IPS-NIHi7 (cell line): ENCODE data around the gene LCNL1.

Source experiments
- DNase-seq: peaks from one replicate; pipeline ENCODE4 v3.0.0; 2012; ENCODE audit warnings: mixed read lengths; ENCODE audit errors: extremely low spot score

The LCNL1 gene

DNA sequence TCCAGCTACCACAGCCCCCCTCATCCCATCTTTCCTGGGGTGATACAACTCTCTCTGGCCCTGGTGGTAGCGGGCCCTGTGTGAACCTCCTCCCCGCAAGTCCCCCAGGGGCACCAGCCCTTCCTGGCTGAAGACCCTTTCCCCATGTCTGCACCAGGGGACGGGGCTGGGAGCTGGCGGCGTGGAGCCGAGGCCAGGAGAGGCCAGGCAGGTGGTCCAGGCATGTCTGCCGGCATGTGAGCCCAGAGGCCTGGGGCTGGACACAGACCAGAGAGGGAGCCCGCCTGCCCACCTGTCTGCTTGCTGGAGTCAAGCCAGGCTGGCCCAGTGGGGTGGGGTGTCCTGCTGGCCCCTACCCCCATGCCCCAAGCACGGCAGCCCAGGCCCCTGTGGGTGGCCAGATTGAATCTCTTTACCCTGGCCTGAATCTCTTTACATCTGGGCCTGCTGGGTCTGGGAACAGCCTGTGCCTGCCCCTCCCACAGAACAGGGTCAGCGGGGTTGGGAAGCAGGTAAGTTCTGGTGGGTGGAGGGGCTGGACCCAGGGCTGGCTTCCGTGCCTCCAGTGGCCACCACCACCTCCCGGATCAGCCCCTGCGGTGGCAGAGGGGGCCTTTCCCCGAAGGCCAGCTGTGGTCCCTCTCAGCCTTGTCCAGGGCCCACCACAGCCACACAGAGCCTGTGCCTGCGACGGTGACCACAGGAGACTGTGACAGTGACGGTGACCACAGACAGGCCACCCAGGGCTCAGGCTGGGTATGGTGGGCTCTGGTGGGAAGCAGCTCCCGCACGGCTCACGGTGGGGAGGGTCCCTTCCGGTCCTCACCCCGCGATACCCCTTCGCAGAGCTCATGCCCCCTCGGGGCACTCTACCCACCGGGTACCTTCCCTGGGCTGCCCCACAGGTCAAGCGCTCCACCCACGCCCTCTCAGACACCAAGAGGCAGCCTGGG, 23.6 kb upstream of the LCNL1 start:
- no peak for DNase-seq

DNA sequence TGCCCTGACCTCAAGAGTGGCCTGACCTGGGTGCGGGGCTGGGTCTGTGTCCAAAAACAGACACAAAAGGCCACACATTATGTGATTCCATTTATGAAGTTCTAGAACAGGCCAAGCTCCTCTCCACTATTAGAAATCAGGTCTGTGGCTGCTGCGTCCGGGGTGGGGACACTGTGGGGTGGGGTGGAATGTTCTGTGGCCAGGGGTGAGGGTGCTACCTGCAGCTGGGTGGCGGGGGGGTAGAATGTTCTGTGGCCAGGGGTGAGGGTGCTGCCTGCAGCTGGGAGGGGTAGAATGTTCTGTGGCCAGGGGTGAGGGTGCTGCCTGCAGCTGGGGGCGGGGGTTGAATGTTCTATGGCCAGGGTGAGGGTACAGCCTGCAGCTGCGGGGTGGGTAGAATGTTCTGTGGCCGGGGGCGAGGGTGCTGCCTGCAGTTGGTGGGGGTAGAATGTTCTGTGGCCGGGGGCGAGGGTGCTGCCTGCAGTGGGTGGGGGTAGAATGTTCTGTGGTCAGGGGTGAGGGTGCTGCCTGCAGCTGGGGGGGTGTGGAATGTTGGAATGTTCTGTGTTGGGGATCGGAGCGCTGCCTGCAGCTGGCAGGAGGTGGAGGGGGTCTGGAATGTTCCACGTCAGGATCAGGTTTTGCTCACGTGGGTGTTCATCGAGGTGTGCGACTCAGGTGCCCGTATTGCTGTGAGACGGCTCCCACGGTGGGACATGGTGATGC, 22.4 kb upstream of the LCNL1 start:
- no peak for DNase-seq

DNA sequence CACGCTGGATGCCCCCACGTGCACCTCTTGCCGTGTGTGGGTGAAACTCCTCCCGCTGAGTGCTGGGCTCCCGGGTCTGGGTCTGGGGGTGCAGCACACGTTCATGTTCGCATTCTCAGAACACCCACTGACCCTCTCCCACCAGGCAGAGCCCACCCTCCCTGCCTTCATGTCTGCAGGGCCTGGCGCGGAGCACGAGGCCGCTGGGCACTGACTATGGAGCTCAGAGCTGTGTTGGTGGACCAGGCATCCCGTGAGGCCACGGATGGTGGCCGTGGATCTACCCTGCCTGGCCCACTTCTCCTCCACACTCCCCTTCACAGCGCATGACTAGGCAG, 21.9 kb upstream of the LCNL1 start:
- DNase-seq, result no peak

DNA sequence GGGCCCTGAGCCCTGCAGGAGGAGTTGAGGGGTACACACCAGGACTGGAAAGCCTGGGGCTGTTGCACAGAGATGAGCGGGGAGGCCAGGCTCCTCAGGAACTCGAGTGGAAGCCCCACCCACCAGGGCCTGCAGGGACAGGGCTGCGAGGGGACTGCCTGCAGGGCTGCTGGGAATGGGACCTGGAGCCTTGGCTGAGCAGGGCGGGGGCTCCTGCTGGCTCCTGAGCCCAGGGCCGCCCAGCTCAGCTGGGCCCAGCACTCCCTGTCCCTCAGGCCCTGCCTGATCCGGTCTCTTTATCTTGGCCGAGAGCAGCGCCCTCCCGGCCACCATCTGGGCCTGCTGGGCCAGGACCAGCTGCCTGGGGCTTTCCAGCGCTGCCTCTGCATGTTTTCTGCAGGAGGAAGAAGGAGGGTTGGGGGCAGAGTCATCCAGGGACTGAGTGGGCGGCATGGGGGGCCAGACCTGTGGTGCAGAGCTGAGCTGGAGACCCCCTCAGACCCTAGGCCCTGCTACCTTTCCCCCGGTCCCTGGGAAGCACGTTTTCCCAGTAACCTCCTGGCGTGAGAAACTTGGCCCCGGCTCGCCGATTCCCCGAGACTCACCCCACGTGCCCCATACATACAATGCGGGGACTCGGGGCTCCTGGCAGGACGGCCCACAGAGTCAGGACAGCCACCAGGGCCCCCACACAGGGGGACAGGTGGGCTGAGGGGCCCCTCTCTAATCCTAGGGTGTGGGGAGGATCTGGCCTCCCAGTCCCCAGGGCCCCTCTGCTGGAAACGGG, 21.3 kb upstream of the LCNL1 start:
- no peak for DNase-seq

DNA sequence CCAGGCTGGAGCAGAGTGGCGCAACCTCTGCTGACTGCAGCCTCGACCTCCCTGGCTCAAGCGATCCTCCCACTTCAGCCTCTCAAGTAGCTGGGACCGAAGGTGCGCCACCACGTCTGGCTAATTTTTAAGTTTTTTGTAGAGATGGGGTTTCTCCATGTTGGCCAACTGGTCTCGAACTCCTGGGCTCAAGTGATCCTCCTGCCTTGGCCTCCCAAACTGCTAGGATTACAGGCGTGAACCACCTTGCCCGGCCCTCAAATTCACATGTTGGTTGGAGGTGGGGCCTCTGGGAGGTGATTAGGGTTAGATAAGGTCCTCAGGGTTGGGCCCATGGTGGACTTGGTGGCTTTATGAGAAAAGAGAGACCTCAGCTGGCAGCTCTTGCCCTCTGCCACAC, 20.6 kb upstream of the LCNL1 start:
- no peak for DNase-seq

DNA sequence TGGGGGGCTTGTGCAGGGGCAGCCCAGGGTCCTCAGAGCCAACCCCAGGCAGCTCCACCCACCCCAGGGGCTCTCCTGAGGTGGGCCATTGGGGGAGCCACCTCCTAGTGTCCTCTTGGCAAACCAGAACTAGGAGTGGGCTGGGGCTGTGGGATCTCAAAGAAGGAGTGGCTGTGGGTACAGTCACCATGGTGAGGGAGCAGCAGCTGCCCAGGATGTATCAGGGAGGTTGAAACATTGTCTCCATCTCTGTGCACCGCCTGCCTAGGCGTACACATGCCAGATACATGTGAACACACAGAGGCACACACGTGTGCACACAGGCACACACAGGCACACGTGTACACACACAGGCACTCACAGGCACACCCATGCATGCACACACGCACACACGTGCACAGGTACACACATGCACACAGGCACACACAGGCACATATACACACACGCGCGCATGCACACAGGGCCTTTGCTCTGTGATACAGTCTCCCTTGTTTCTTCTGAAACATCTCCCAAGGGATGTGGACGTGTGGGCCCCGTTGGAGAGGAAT, 20.0 kb upstream of the LCNL1 start:
- DNase-seq, result no peak

DNA sequence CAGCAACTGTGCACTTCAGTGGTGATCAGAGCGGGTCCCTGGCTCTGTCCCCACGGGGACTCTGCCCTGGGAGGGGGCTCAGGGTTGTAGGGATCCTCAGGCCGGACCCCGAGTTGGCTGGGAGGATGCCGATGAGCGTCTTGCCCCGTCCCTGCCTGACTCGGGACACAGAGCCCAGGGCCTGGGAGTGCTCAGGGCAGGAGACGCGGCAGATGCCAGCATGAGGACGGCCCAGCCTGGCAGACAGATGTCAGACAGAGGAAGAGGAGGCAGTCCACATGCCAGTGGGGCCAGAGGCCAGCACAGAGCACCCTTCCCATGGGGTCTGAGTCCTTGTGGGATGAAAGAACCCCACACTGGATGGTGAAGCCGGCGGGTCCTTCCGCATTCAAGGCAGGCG, 19.5 kb upstream of the LCNL1 start:
- no peak for DNase-seq

DNA sequence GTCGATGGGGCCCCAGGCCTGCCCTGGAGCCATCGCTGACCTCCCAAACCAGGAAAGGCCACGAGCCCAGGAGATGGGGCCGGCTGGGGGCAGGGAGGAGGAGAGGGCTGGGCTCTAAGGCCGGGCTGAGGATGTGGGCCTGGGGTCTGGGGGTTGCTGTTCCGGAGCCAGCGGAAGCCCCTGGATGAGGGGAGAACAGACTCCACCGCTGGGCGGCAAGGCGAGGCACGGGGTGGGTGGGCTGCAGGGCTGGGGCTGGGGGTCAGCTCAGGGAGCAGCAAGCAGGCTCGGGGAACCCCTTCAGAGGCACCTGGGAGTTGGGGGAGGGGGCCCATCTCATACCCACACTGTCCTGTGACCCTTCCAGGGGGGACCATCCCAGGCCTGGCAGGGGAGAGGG, 19.0 kb upstream of the LCNL1 start:
- no peak for DNase-seq

DNA sequence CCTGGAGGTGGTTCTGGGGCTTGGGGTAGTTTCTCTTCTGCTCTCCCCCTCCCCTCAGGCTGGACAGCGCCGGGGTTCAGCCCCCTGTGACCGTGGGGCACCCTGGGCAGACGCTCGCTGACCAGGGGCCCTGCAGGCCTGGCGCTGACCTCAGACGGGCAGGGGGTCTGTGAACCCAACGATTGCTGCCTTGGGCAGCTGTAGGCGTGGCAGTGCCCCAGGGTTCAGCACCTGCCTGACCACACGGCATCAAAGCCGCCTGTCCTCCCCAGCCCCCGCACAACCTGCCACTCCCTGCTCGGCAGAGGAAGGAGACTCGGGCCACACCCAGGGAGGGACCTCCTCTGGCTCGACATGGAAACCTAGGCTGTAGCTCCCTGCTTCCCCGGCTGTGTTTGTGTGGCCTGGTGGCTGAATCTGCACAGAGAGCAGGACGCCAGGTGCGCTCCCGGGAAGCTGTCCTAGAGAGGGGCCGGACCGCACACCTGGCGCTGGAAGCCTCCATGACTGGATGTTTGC, 18.6 kb upstream of the LCNL1 start:
- no peak for DNase-seq

DNA sequence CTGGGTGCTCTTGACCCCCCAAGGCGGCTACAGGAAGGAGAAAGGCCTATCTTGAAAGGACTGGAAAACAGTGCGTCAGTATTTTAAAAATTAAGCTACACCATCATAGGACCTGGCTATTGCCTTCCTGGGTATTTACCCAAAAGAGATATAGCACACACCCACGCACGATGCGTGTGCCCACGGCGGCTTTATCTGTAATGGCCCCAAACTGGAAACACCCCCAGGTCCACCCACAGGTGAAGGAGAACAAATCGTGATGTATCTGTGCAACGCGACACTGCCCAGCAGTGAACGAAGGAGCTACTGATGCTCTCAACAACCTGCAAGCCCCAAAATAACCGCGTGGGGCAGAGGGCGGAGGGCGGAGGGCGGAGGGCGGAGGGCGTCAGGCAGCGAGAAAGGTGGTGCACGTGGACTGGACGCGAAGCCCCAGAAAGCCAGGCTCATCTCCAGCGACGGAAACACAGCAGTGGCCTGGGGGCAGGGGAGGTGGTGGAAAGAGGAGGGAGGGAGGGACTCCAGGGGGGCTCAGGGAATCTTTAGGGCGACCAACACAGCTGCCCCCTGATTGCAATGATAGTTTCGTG, 17.9 kb upstream of the LCNL1 start:
- DNase-seq, result no peak

DNA sequence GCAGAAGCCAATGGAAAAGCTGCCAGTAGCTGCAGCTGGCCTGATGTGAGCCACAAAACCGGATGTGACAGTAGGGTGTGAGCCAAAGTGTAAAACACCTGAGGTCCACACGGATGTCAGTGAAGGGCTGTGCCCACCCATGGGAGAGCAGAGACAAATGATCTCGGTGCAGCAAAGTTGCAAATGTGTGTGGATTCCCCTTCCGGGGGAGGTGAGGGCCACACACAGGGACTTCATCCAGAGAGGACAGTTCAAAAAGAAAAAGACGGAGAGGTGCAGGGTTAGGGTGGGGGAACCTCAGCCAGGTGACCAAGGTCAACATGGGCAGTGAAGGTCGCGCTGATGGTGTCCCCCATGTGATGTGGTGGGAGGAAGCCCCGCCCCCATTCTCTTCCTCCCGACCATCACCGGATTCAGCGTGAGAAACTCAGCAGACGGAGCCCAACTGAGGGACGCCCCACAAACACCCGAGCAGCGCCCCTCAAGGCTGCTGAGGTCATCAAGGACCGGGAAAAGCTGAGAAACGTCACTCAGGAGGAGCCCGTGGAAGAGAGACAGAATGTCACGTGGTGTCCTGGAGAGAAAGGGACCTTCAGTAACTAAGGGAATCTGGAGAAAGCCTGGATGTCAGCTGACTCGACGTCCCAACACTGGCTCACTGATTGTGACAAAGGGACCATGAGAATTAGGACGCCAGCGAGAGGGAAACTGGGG, 16.9 kb upstream of the LCNL1 start:
- no peak for DNase-seq

DNA sequence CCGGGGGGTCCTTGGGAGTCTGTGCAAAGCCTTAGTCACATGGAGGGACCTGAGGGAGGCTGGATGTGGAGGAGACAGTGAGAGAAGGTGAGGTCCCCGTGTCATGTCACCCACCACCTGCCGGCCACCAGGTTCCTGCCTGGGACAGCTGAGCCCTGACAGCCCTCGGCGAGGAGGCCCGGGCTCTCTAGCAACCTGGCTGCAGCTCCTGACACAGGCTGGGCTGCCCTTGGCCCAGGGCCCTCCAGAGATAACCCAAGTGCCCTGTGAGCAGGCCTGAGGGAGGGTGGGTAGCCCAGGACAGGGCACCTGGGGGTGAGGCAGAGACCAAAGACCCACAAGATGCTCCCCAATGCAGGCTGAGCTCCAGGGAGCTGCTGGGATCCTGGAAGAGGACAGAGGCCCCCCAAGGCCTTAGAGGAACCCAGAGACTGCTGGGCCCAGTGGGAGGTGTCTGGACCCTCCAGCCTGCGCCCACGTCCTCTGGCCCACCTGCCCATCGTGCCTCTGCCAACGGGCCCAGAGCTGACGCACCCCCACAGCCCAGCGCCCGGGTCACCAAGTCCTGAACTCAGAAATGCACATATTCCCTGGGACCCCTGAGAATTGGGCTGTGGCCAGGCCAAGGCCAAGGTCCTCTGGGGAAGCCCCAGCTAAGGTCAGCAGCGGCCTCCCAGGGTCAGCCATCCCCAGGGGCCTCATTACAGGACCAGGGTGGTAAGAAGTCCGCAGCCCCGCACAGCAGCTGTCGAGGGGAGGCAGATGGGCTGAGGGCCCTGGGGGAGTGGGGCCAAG, 14.3 kb upstream of the LCNL1 start:
- no peak for DNase-seq

DNA sequence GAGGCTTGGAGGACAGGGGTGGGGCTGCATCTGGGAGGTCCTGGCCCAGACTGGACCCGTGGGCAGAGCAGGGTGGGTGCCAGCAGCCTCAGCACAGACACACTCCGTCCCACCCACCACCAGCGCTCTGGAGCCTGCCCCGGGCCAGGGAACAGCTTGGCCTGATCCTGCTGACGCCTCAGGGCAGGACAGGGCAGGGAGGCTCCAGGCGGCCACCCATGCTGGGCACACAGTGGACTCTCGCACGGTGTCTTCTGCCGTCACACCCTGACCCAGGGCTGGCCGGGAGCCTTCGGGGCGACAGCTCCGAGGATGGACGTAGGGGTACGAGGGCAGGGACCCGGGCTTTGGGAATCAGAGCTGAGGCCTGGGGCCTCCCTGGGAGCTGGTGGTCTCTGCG, 13.6 kb upstream of the LCNL1 start:
- no peak for DNase-seq

DNA sequence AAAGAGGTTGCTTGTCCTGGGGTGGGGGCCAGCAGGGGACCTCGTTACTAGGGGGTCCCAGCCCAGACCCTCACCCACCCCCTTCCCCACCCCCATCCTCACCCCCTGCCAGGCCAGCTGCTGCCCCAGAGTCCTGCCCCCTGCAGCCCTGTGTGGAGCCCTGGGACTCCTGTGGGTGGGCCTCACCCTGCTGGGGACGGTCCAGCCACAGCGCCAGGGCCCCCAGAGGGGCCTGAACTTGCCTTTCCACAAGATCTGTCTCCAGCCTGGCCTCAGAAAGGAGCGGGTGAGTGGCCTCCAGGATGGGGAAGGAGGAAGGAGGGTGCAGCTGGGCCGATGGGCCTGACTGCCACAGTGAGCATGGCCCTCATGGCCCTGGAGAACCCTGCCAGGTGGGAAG, 13.0 kb upstream of the LCNL1 start:
- DNase-seq, result no peak

DNA sequence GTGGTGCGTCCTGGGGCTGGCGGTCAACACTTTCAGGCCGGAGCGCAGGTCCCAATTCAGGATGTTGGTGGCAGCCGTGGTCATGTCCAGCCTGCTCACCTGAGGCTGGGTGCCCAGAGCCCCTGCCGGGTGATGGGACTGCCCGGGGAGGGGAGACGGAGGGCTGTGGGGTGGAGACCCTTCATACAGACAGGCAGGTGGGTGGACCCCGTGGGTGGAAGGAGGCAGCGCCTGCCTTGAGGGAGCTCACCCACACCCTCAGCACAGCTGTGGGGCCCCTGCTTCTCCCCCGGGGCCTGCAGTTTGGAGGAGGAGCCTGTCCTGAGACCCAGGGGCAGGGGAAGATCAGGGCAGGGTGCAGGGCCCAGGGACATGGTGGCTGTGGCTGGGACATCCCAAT, 12.4 kb upstream of the LCNL1 start:
- no peak for DNase-seq

DNA sequence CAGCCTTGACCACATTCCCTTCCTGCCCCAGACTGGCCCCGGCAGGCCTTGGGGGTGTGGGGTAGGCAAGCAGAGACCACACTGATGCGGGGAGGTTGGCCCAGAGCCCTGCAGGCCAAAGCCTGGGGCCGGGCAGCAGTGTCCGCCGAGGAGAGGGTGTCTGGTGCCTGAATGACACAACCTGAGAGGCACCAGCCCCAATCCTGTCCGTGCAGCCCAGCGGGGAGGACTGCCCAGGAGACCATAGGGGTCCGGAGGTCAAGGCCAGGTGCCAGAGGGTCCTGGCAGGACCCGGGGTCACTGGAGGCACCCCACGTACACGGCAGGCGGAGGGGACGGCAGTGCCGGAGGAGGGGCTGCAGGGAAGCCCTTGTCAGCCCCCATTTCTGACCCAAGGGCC, 11.0 kb upstream of the LCNL1 start:
- DNase-seq, result no peak

DNA sequence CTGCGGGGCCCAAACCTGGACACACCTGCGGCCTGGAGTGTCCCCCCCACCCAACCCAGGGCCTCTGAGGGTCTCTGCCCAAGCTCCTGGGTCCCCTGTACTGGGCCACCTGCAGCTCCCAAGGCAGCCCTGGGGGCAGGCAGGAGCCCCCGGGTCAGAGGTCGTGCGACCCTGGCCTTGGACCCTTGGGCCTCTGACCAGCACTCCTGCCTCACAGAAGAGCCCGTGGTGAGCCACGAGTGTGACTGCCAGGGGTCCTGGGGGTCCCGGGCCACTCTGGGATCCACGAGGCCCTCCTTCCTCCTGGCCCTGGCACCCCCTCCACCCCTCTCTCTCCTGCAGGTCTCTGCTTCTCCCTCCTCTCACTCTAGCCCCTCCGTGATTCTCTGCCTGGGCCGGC, 10.5 kb upstream of the LCNL1 start:
- DNase-seq, result no peak

DNA sequence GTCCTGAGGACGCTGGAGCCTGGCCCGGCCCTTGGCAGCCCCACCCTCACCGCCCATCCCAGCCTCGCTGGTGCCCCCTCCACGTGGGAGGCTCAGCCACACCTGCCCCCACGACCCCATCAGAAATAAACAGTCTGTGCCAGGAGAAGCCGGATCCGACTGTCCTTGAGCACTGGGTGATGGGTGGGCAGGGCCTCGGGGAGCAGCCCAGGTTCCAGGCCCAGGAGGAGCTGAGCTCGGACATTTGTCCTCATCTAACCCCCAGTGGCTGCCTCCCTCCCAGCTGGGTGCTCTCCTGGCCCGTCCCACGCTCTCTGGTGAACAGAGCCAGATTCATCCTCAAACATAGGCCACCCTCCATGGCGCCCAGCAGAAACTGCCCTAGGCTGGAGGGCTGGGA, 10.1 kb upstream of the LCNL1 start:
- no peak for DNase-seq

DNA sequence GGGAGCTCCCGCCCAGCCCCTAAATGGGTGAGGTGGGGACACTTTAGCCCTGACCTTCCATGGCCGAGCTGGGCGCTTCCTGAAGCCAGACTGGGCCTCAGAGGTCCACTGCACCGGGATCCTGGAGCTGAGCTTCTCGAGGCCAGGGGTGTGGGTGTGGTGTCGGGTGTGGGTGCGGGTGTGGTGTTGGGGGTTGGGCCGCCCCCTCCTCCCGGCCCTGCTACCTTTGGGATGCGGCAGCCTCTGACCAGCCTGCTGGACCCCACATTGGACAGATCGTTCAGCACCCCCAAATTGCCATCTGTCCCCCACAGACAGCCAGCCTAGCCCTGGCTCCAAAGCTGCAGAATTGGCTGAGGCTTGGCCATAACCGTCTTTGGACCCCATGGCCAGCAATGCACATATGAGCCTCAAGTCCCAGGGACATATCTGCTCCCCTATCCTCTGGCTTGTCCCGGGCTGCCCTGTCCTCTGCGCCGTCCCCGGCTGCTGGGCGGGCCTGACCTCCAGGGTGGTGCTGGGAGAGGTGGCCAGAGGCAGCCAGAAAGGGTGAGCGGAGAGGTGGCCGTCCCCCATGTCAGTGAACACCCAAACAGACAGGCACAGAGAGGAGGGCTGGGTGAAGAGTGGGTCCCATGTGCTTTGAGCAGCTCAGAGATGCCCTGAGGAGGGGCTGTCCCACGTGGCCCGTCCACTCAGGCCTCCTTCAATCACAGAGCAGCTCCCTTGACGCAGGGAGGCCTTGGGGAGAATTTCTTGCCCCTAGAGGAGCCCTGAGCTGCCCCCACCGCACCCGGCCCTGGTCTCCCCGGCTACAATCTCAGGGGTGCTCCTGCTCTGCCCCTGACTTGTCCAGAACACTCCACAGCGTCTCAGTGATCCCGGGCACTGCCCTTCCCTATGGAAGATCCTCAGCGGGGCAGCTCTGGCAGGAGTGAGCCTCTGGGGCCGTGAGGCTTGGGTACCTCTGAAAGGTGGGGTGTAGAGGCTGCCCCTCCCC, 8.9 kb upstream of the LCNL1 start:
- DNase-seq, result no peak
